HG03460 (cell line): Measurements from ENCODE around the gene TEAD2.

Experiments
- ATAC-seq: cut with Tn5 transposase; IDR thresholded peaks from one replicate; pipeline ENCODE4 v1.9.1; 2021; ENCODE audit not compliant: unreplicated experiment

The TEAD2 gene

GRCh38 chr19:49348305-49349189 is 13.7 kb downstream of the TEAD2 start:
- ATAC-seq = no peak

GRCh38 chr19:49347835-49348234 is 14.4 kb downstream of the TEAD2 start:
- ATAC-seq = no peak

GRCh38 chr19:49347191-49347590 is 15.0 kb downstream of the TEAD2 start:
- ATAC-seq = no peak

GRCh38 chr19:49344505-49345423 is 17.5 kb downstream of the TEAD2 start:
- no peak for ATAC-seq

GRCh38 chr19:49343123-49343522 is 19.1 kb downstream of the TEAD2 start:
- no peak for ATAC-seq

- no peak for ATAC-seq
Measured at GRCh38 chr19:49342291-49342721, 19.9 kb downstream of the TEAD2 start.

- no peak for ATAC-seq
Measured at GRCh38 chr19:49340865-49341718, 21.1 kb downstream of the TEAD2 start.

- ATAC-seq = peak; percentile 53
Measured at GRCh38 chr19:49340069-49340864, 21.9 kb downstream of the TEAD2 start.

- ATAC-seq = no peak
Measured at GRCh38 chr19:49339301-49340068, 22.7 kb downstream of the TEAD2 start.

- no peak for ATAC-seq
Measured at GRCh38 chr19:49338691-49339300, 23.4 kb downstream of the TEAD2 start.

- ATAC-seq = no peak
Measured at GRCh38 chr19:49338023-49338677, 24.1 kb downstream of the TEAD2 start.

GRCh38 chr19:49337267-49338022 is 24.8 kb downstream of the TEAD2 start:
- ATAC-seq = no peak

- no peak for ATAC-seq
Measured at GRCh38 chr19:49336482-49337266, 25.5 kb downstream of the TEAD2 start.

GRCh38 chr19:49335784-49336481 is 26.3 kb downstream of the TEAD2 start:
- no peak for ATAC-seq

- ATAC-seq = no peak
Measured at GRCh38 chr19:49335071-49335783, 27.0 kb downstream of the TEAD2 start, which contains the start of gene CD37. Gene CD37 (plus strand): TSS chr19:49335406. CDS start chr19:49335541, 135 bp downstream.
